SIG-M5 (cell line): Measurements from ENCODE around the gene RUBCNL.
A peak's percentile ranks its signal among the peaks of the same experiment; 100 is the strongest.
"Not testable (repeated sequence)": the region's sequence is repeated elsewhere in the genome, so short reads cannot be mapped to it uniquely, and the experiment has no call there.

Experiments
- DNase-seq: peaks from one replicate; lab custom pipeline; 2025; lab: John Stamatoyannopoulos, UW

The RUBCNL gene

GRCh38 chr13:46373623-46374022 is 13.4 kb downstream of the RUBCNL start:
- no peak for DNase-seq

- DNase-seq = not testable (repeated sequence)
Observed at GRCh38 chr13:46372938-46373337, 14.1 kb downstream of the RUBCNL start.

- DNase-seq = no peak
Observed at GRCh38 chr13:46372071-46372470, 15.0 kb downstream of the RUBCNL start.

- no peak for DNase-seq
Observed at GRCh38 chr13:46369506-46370277, 17.4 kb downstream of the RUBCNL start.

GRCh38 chr13:46367617-46368327 is 19.3 kb downstream of the RUBCNL start:
- DNase-seq = no peak

GRCh38 chr13:46361276-46361934 is 25.6 kb downstream of the RUBCNL start:
- DNase-seq = no peak

GRCh38 chr13:46360604-46361003 is 26.4 kb downstream of the RUBCNL start:
- no peak for DNase-seq

GRCh38 chr13:46359714-46360113 is 27.3 kb downstream of the RUBCNL start:
- DNase-seq = no peak

GRCh38 chr13:46355901-46356590 is 31.0 kb downstream of the RUBCNL start:
- DNase-seq = no peak

- no peak for DNase-seq
Observed at GRCh38 chr13:46355088-46355468, 32.0 kb downstream of the RUBCNL start.

GRCh38 chr13:46354156-46355087 is 32.6 kb downstream of the RUBCNL start:
- peak; percentile 88 for DNase-seq

- DNase-seq = no peak
Observed at GRCh38 chr13:46352805-46353204, 34.2 kb downstream of the RUBCNL start.

GRCh38 chr13:46350003-46350402 is 37.0 kb downstream of the RUBCNL start:
- DNase-seq = no peak

- DNase-seq = no peak
Observed at GRCh38 chr13:46348961-46349360, 38.1 kb downstream of the RUBCNL start.

- DNase-seq = no peak
Observed at GRCh38 chr13:46347277-46347676, 39.8 kb downstream of the RUBCNL start.

- DNase-seq = no peak
Observed at GRCh38 chr13:46345866-46346265, 41.2 kb downstream of the RUBCNL start.

- no peak for DNase-seq
Observed at GRCh38 chr13:46345398-46345797, 41.7 kb downstream of the RUBCNL start.

- no peak for DNase-seq
Observed at GRCh38 chr13:46343279-46343994, 43.6 kb downstream of the RUBCNL start.

- DNase-seq = no peak
Observed at GRCh38 chr13:46342538-46342937, 44.5 kb downstream of the RUBCNL start.

GRCh38 chr13:46341112-46341711 is 45.8 kb downstream of the RUBCNL start:
- DNase-seq = no peak
